ENCODE measurements around the gene GPC6.

GPC6 gene

GRCh38 chr13:94143624-94144350 lies 917.2 kb downstream of the GPC6 start:
- no peak for DNase-seq

- no peak for DNase-seq
These were observed 919.4 kb downstream of the GPC6 start for GRCh38 chr13:94145966-94146365.

GRCh38 chr13:94153586-94153985 lies 927.0 kb downstream of the GPC6 start:
- DNase-seq: no peak

GRCh38 chr13:94154367-94154766 lies 927.8 kb downstream of the GPC6 start:
- no peak for DNase-seq

GRCh38 chr13:94157705-94158218 lies 931.2 kb downstream of the GPC6 start:
- DNase-seq: no peak

- no peak for DNase-seq
These were observed 934.3 kb downstream of the GPC6 start for GRCh38 chr13:94160875-94161274.

- DNase-seq: no peak
These were observed 935.7 kb downstream of the GPC6 start for GRCh38 chr13:94162289-94162688.

- no peak for DNase-seq
These were observed 936.9 kb downstream of the GPC6 start for GRCh38 chr13:94163535-94163934.

- no peak for DNase-seq
These were observed 942.3 kb downstream of the GPC6 start for GRCh38 chr13:94168783-94169453.

- DNase-seq: no peak
These were observed 943.0 kb downstream of the GPC6 start for GRCh38 chr13:94169454-94170144.

- no peak for DNase-seq
These were observed 943.6 kb downstream of the GPC6 start for GRCh38 chr13:94170145-94170571.

- DNase-seq: no peak
These were observed 945.8 kb downstream of the GPC6 start for GRCh38 chr13:94172416-94172815.

- DNase-seq: no peak
These were observed 946.8 kb downstream of the GPC6 start for GRCh38 chr13:94173312-94173854.

- DNase-seq: no peak
These were observed 947.4 kb downstream of the GPC6 start for GRCh38 chr13:94174009-94174408.

GRCh38 chr13:94175076-94175475 lies 948.5 kb downstream of the GPC6 start:
- DNase-seq: no peak

- no peak for DNase-seq
These were observed 950.0 kb downstream of the GPC6 start for GRCh38 chr13:94176561-94176960.

- DNase-seq: no peak
These were observed 950.4 kb downstream of the GPC6 start for GRCh38 chr13:94177041-94177440.

GRCh38 chr13:94178625-94179244 lies 952.1 kb downstream of the GPC6 start:
- no peak for DNase-seq

- no peak for DNase-seq
These were observed 955.0 kb downstream of the GPC6 start for GRCh38 chr13:94181461-94182107.

- DNase-seq: no peak
These were observed 955.7 kb downstream of the GPC6 start for GRCh38 chr13:94182185-94182761.

GRCh38 chr13:94186470-94186869 lies 959.9 kb downstream of the GPC6 start:
- no peak for DNase-seq

Data from CD4-positive, alpha-beta T cell treated with Interferon gamma for 1 hour (primary cell).